Skeletal muscle cell (primary cell): ENCODE measurements around the gene CYP46A1.
"Not testable (repeated sequence)": the region's sequence is repeated elsewhere in the genome, so short reads cannot be mapped to it uniquely, and the experiment has no call there.

Source experiments
- DNase-seq: peaks from one replicate; pipeline ENCODE4 v3.0.0-alpha.2; 2010; ENCODE audit warnings: low read depth
- H3K4me3 ChIP-seq: 2 replicates; pipeline ENCODE4 v1.5.1; 2011; ENCODE audit warnings: low read depth, mild to moderate bottlenecking, control low read depth, low read length, moderate library complexity

The CYP46A1 gene

GRCh38 chr14:99683619-99684409 lies at the start of gene CYP46A1:
Gene CYP46A1 (plus strand): TSS chr14:99684298. CDS start chr14:99684418, 120 bp downstream.
- peak within 1 kb of the TSS; percentile 80 for H3K4me3 ChIP-seq
- peak; percentile 98 for DNase-seq

GRCh38 chr14:99634443-99634842 lies 49.7 kb upstream of the CYP46A1 start:
- no peak overlapping the region for H3K4me3 ChIP-seq
- DNase-seq, result no peak

- H3K4me3 ChIP-seq, result no peak overlapping the region
- DNase-seq, result no peak
Observed at GRCh38 chr14:99635116-99635515, 49.0 kb upstream of the CYP46A1 start.

GRCh38 chr14:99636487-99636886 lies 47.6 kb upstream of the CYP46A1 start:
- no peak for DNase-seq
- H3K4me3 ChIP-seq, result no peak overlapping the region

GRCh38 chr14:99637624-99638023 lies 46.5 kb upstream of the CYP46A1 start:
- H3K4me3 ChIP-seq, result no peak overlapping the region
- no peak for DNase-seq

GRCh38 chr14:99642771-99643170 lies 41.3 kb upstream of the CYP46A1 start:
- not testable (repeated sequence) for DNase-seq, H3K4me3 ChIP-seq

- no peak for DNase-seq
- H3K4me3 ChIP-seq, result no peak overlapping the region
Observed at GRCh38 chr14:99643343-99643742, 40.8 kb upstream of the CYP46A1 start.

GRCh38 chr14:99644035-99644587 lies 40.0 kb upstream of the CYP46A1 start:
- DNase-seq, result no peak
- no peak overlapping the region for H3K4me3 ChIP-seq

GRCh38 chr14:99644723-99645544 lies 39.2 kb upstream of the CYP46A1 start, which contains the start of gene HHIPL1:
Gene HHIPL1 (plus strand): TSS chr14:99645129. CDS start chr14:99645208, 79 bp downstream.
- DNase-seq, result no peak
- H3K4me3 ChIP-seq, result peak within 1 kb of the TSS; percentile 37

- H3K4me3 ChIP-seq, result peak overlapping the region; percentile 37
- no peak for DNase-seq
Observed at GRCh38 chr14:99645545-99646505, 38.3 kb upstream of the CYP46A1 start.

- DNase-seq, result no peak
- no peak overlapping the region for H3K4me3 ChIP-seq
Observed at GRCh38 chr14:99647411-99647810, 36.7 kb upstream of the CYP46A1 start.

GRCh38 chr14:99648027-99648784 lies 35.9 kb upstream of the CYP46A1 start:
- no peak overlapping the region for H3K4me3 ChIP-seq

GRCh38 chr14:99649219-99649618 lies 34.9 kb upstream of the CYP46A1 start:
- DNase-seq, result no peak
- H3K4me3 ChIP-seq, result no peak overlapping the region

More at GRCh38 chr14:99648027-99648784, 35.9 kb upstream of the CYP46A1 start:
- DNase-seq, result no peak

GRCh38 chr14:99649643-99650042 lies 34.5 kb upstream of the CYP46A1 start:
- H3K4me3 ChIP-seq, result no peak overlapping the region
- DNase-seq, result no peak

- no peak overlapping the region for H3K4me3 ChIP-seq
- no peak for DNase-seq
Observed at GRCh38 chr14:99650189-99650588, 33.9 kb upstream of the CYP46A1 start.

GRCh38 chr14:99651953-99652746 lies 31.9 kb upstream of the CYP46A1 start:
- H3K4me3 ChIP-seq, result no peak overlapping the region
- DNase-seq, result no peak

GRCh38 chr14:99654235-99654985 lies 29.7 kb upstream of the CYP46A1 start:
- DNase-seq, result peak; percentile 38
- H3K4me3 ChIP-seq, result no peak overlapping the region
